A172 (cell line): ENCODE measurements around the gene TLNRD1. TPM values are rescaled to one million over a fixed set of nuclear protein-coding genes. Genes with fewer than 3 reads are reported as not detected.

Source experiments
- DNase-seq: peaks from one replicate; pipeline ENCODE4 v3.0.0-alpha.2; 2015; ENCODE audit warnings: low spot score
- total RNA-seq: library from RNA; depleted of rRNA; stranded (reverse); fragments of >200 nt; shearing (Covaris generic); gene quantifications from 2 replicates; pipeline ENCODE4 v1.2.3, GENCODE V29; 2014

TLNRD1 gene
- total RNA-seq, 1 experiment from 2014 or later: 9.4 TPM

GRCh38 chr15:80977627-80978036 is 23.1 kb upstream of the TLNRD1 start:
- DNase-seq: no peak

- peak; percentile 76 for DNase-seq
Observed at GRCh38 chr15:80978685-80979329, 21.9 kb upstream of the TLNRD1 start.

GRCh38 chr15:80979538-80980200 is 21.1 kb upstream of the TLNRD1 start:
- no peak for DNase-seq

GRCh38 chr15:80982205-80982604 is 18.5 kb upstream of the TLNRD1 start:
- DNase-seq: no peak

GRCh38 chr15:80982839-80983238 is 17.9 kb upstream of the TLNRD1 start:
- no peak for DNase-seq

GRCh38 chr15:80984856-80985255 is 15.9 kb upstream of the TLNRD1 start:
- DNase-seq: no peak

GRCh38 chr15:80985981-80986380 is 14.7 kb upstream of the TLNRD1 start:
- no peak for DNase-seq

GRCh38 chr15:80986487-80986886 is 14.2 kb upstream of the TLNRD1 start:
- DNase-seq: no peak

GRCh38 chr15:80988148-80988796 is 12.5 kb upstream of the TLNRD1 start:
- DNase-seq: no peak

- no peak for DNase-seq
Observed at GRCh38 chr15:80989081-80989517, 11.6 kb upstream of the TLNRD1 start.

- DNase-seq: peak; percentile 84
Observed at GRCh38 chr15:80989518-80990478, 10.9 kb upstream of the TLNRD1 start, which contains the start of gene MESD. Gene MESD, minus strand, starts transcription at chr15:80989819. Its CDS starts 28 bp downstream, at chr15:80989791.

- DNase-seq: no peak
Observed at GRCh38 chr15:80990955-80991354, 9.8 kb upstream of the TLNRD1 start.

- no peak for DNase-seq
Observed at GRCh38 chr15:80991421-80991820, 9.3 kb upstream of the TLNRD1 start.

GRCh38 chr15:80992006-80992405 is 8.7 kb upstream of the TLNRD1 start:
- no peak for DNase-seq

- no peak for DNase-seq
Observed at GRCh38 chr15:80992441-80992840, 8.3 kb upstream of the TLNRD1 start.

GRCh38 chr15:80996247-80996646 is 4.5 kb upstream of the TLNRD1 start:
- no peak for DNase-seq

- DNase-seq: no peak
Observed at GRCh38 chr15:80997692-80998091, 3.0 kb upstream of the TLNRD1 start.

- no peak for DNase-seq
Observed at GRCh38 chr15:80998251-80998650, 2.5 kb upstream of the TLNRD1 start.

- no peak for DNase-seq
Observed at GRCh38 chr15:80999623-81000036, 1.1 kb upstream of the TLNRD1 start.

GRCh38 chr15:81000144-81000623 is 539 bp upstream of the TLNRD1 start:
- no peak for DNase-seq

GRCh38 chr15:81001152-81002008 is 657 bp downstream of the TLNRD1 start:
- peak; percentile 6 for DNase-seq
